Posterior cingulate gyrus (tissue), 11 donors: Measurements from ENCODE around the gene IP6K2.
A peak's percentile ranks its signal among the peaks of the same experiment; 100 is the strongest.

Source experiments
- DNase-seq, 10 donors: peaks; one replicate each; pipeline versions ENCODE4 v3.0.0 to v3.0.0-alpha.2; 2020 to 2021; ENCODE audit warnings: mixed read lengths in 3 of 10
- intact Hi-C: fragments of 100-400 bp; cut with DNase I; formaldehyde crosslinking; loops from one replicate; pipeline ENCODE4 v1.15.1; 2023

IP6K2 gene

GRCh38 chr3:48693826-48694225, 23.2 kb downstream of the IP6K2 start:
- intact Hi-C loops = no loop called here
- DNase-seq = peak in 2 of 10 donors; percentile 53

- intact Hi-C loops = no loop called here
- no peak for DNase-seq
These were observed 24.5 kb downstream of the IP6K2 start for GRCh38 chr3:48692551-48692950.

GRCh38 chr3:48690846-48691458, 26.1 kb downstream of the IP6K2 start:
- intact Hi-C loops = no loop called here
- DNase-seq = peak in 2 of 10 donors; percentile 1 to 4

- intact Hi-C loops = no loop called here
- DNase-seq = peak in 1 of 10 donors; percentile 4
These were observed 27.6 kb downstream of the IP6K2 start for GRCh38 chr3:48689384-48689783.

GRCh38 chr3:48688737-48689075, 28.3 kb downstream of the IP6K2 start:
- intact Hi-C loops = no loop called here
- peak in 1 of 10 donors; percentile 31 for DNase-seq

GRCh38 chr3:48688032-48688736, 28.8 kb downstream of the IP6K2 start:
- intact Hi-C loops = no loop called here

GRCh38 chr3:48687220-48687678, 29.8 kb downstream of the IP6K2 start:
- peak in 1 of 10 donors; percentile 52 for DNase-seq
- intact Hi-C loops = no loop called here

More at GRCh38 chr3:48688032-48688736, 28.8 kb downstream of the IP6K2 start:
- peak in 2 of 10 donors; percentile 30 to 69 for DNase-seq

- intact Hi-C loops = no loop called here
- DNase-seq = peak in 2 of 10 donors; percentile 6 to 13
These were observed 30.3 kb downstream of the IP6K2 start for GRCh38 chr3:48686538-48687219.

GRCh38 chr3:48685603-48686511, 31.2 kb downstream of the IP6K2 start, which contains the start of gene NCKIPSD:
TSS of gene NCKIPSD (minus strand) at chr3:48685915. CDS start at chr3:48685807, 108 bp downstream.
- intact Hi-C loops = loop anchor here (2.0 kb wide), 1 partner anchor 55 kb away; no protein-coding TSS in a partner anchor
- DNase-seq = peak; percentile 79 to 98 (median 85)

- intact Hi-C loops = loop anchor here (2.0 kb wide), 1 partner anchor 56 kb away; no protein-coding TSS in a partner anchor
These were observed 31.8 kb downstream of the IP6K2 start for GRCh38 chr3:48685293-48685602.

GRCh38 chr3:48684480-48685143, 32.4 kb downstream of the IP6K2 start:
- DNase-seq = peak in 2 of 10 donors; percentile 79 to 82

More at GRCh38 chr3:48685293-48685602, 31.8 kb downstream of the IP6K2 start:
- DNase-seq = no peak

GRCh38 chr3:48684054-48684349, 33.0 kb downstream of the IP6K2 start:
- intact Hi-C loops = loop anchor here (2.0 kb wide), 1 partner anchor 57 kb away; no protein-coding TSS in a partner anchor
- peak in 1 of 10 donors; percentile 30 for DNase-seq

More at GRCh38 chr3:48684480-48685143, 32.4 kb downstream of the IP6K2 start:
- intact Hi-C loops = loop anchor here (2.0 kb wide), 1 partner anchor 56 kb away; no protein-coding TSS in a partner anchor

- intact Hi-C loops = no loop called here
- DNase-seq = peak in 2 of 10 donors; percentile 61 to 64
These were observed 34.2 kb downstream of the IP6K2 start for GRCh38 chr3:48682786-48683185.

- intact Hi-C loops = no loop called here
- peak in 2 of 10 donors; percentile 57 to 63 for DNase-seq
These were observed 34.9 kb downstream of the IP6K2 start for GRCh38 chr3:48681974-48682610.

GRCh38 chr3:48681541-48681880, 35.5 kb downstream of the IP6K2 start:
- intact Hi-C loops = no loop called here
- DNase-seq = peak in 1 of 10 donors; percentile 21

GRCh38 chr3:48680811-48681540, 36.0 kb downstream of the IP6K2 start:
- DNase-seq = peak in 3 of 10 donors; percentile 67 to 84 (median 72)
- intact Hi-C loops = no loop called here

GRCh38 chr3:48679411-48680391, 37.3 kb downstream of the IP6K2 start:
- intact Hi-C loops = no loop called here
- peak in 3 of 10 donors; percentile 37 to 75 (median 66) for DNase-seq
